NOMO-1 treated with dmso at 0.1 percent for 144 hours (cell line): ENCODE results near the gene FOXRED2.

ENCODE experiments used
- DNase-seq: peaks from one replicate; lab custom pipeline; 2025; ENCODE audit not compliant: unreplicated experiment; lab: John Stamatoyannopoulos, UW

Gene FOXRED2

GRCh38 chr22:36519906-36520305 is 13.1 kb upstream of the FOXRED2 start:
- peak; percentile 20 for DNase-seq

- no peak for DNase-seq
These were observed 7.9 kb upstream of the FOXRED2 start for GRCh38 chr22:36514766-36515165.

- no peak for DNase-seq
These were observed 6.2 kb upstream of the FOXRED2 start for GRCh38 chr22:36512991-36513390.

GRCh38 chr22:36512333-36512732 is 5.5 kb upstream of the FOXRED2 start:
- no peak for DNase-seq

- no peak for DNase-seq
These were observed 4.4 kb upstream of the FOXRED2 start for GRCh38 chr22:36510966-36511881.

- peak; percentile 69 for DNase-seq
These were observed 3.5 kb upstream of the FOXRED2 start for GRCh38 chr22:36510384-36510783.

- no peak for DNase-seq
These were observed 724 bp upstream of the FOXRED2 start for GRCh38 chr22:36507518-36508010.

- no peak for DNase-seq
These were observed 723 bp downstream of the FOXRED2 start for GRCh38 chr22:36505998-36506635.

GRCh38 chr22:36497910-36498665 is 8.8 kb downstream of the FOXRED2 start:
- no peak for DNase-seq

GRCh38 chr22:36493690-36494110 is 13.1 kb downstream of the FOXRED2 start:
- peak; percentile 82 for DNase-seq

- no peak for DNase-seq
These were observed 14.7 kb downstream of the FOXRED2 start for GRCh38 chr22:36492109-36492508.

GRCh38 chr22:36491155-36491554 is 15.7 kb downstream of the FOXRED2 start:
- DNase-seq: no peak

- no peak for DNase-seq
These were observed 20.0 kb downstream of the FOXRED2 start for GRCh38 chr22:36486619-36487384.

- peak; percentile 93 for DNase-seq
These were observed 25.3 kb downstream of the FOXRED2 start, which contains the start of gene TXN2 for GRCh38 chr22:36481393-36482168. TXN2 (minus strand) TSS chr22:36481640; CDS start chr22:36480837, 803 bp downstream.

GRCh38 chr22:36480941-36481392 is 25.9 kb downstream of the FOXRED2 start:
- no peak for DNase-seq

- DNase-seq: no peak
These were observed 27.9 kb downstream of the FOXRED2 start for GRCh38 chr22:36478966-36479365.

- no peak for DNase-seq
These were observed 31.5 kb downstream of the FOXRED2 start for GRCh38 chr22:36475341-36475740.

GRCh38 chr22:36472689-36473088 is 34.2 kb downstream of the FOXRED2 start:
- no peak for DNase-seq

- DNase-seq: no peak
These were observed 35.5 kb downstream of the FOXRED2 start for GRCh38 chr22:36471341-36471821.

- DNase-seq: no peak
These were observed 35.9 kb downstream of the FOXRED2 start for GRCh38 chr22:36470994-36471331.
